HG02623 (cell line): ENCODE measurements around the gene PRDM16.

Source experiments
- ATAC-seq: cut with Tn5 transposase; IDR thresholded peaks from one replicate; pipeline ENCODE4 v1.9.1; 2021; ENCODE audit warnings: moderate library complexity; ENCODE audit not compliant: unreplicated experiment

Gene PRDM16

GRCh38 chr1:3176028-3176427, 107.0 kb downstream of the PRDM16 start:
- ATAC-seq: no peak

- no peak for ATAC-seq
Observed at GRCh38 chr1:3176820-3177219, 107.8 kb downstream of the PRDM16 start.

GRCh38 chr1:3178279-3178678, 109.3 kb downstream of the PRDM16 start:
- ATAC-seq: no peak

GRCh38 chr1:3179471-3179870, 110.5 kb downstream of the PRDM16 start:
- ATAC-seq: no peak

GRCh38 chr1:3180915-3181314, 111.9 kb downstream of the PRDM16 start:
- ATAC-seq: no peak

GRCh38 chr1:3181956-3182355, 113.0 kb downstream of the PRDM16 start:
- ATAC-seq: no peak

GRCh38 chr1:3183411-3183810, 114.4 kb downstream of the PRDM16 start:
- no peak for ATAC-seq

- ATAC-seq: no peak
Observed at GRCh38 chr1:3183813-3184212, 114.8 kb downstream of the PRDM16 start.

- ATAC-seq: no peak
Observed at GRCh38 chr1:3184666-3185065, 115.7 kb downstream of the PRDM16 start.

- no peak for ATAC-seq
Observed at GRCh38 chr1:3185896-3186525, 117.0 kb downstream of the PRDM16 start.

- no peak for ATAC-seq
Observed at GRCh38 chr1:3186526-3186921, 117.5 kb downstream of the PRDM16 start.

GRCh38 chr1:3187415-3188149, 118.6 kb downstream of the PRDM16 start:
- no peak for ATAC-seq

- ATAC-seq: no peak
Observed at GRCh38 chr1:3188150-3188971, 119.4 kb downstream of the PRDM16 start.

- ATAC-seq: no peak
Observed at GRCh38 chr1:3190256-3191041, 121.4 kb downstream of the PRDM16 start.

- ATAC-seq: no peak
Observed at GRCh38 chr1:3192361-3192760, 123.4 kb downstream of the PRDM16 start.

- ATAC-seq: no peak
Observed at GRCh38 chr1:3192825-3193224, 123.8 kb downstream of the PRDM16 start.

GRCh38 chr1:3193811-3194210, 124.8 kb downstream of the PRDM16 start:
- no peak for ATAC-seq

- ATAC-seq: no peak
Observed at GRCh38 chr1:3194760-3195479, 125.9 kb downstream of the PRDM16 start.

GRCh38 chr1:3195480-3195815, 126.4 kb downstream of the PRDM16 start:
- ATAC-seq: no peak

- ATAC-seq: no peak
Observed at GRCh38 chr1:3195966-3196515, 127.0 kb downstream of the PRDM16 start.
